GM18870 (cell line): ENCODE measurements around the gene NLRP1.

ENCODE experiments used
- ATAC-seq: cut with Tn5 transposase; IDR thresholded peaks from one replicate; pipeline ENCODE4 v1.9.1; 2021; ENCODE audit warnings: moderate library complexity; ENCODE audit not compliant: unreplicated experiment

NLRP1 gene

GRCh38 chr17:5485270-5486205 is 98.8 kb downstream of the NLRP1 start, which contains the start of gene DERL2:
DERL2 (minus strand) TSS chr17:5486178; CDS start chr17:5486161, 17 bp downstream.
- peak; percentile 12 for ATAC-seq

GRCh38 chr17:5481451-5481850 is 102.9 kb downstream of the NLRP1 start:
- no peak for ATAC-seq

- no peak for ATAC-seq
Measured at GRCh38 chr17:5480962-5481361, 103.3 kb downstream of the NLRP1 start.

- no peak for ATAC-seq
Measured at GRCh38 chr17:5478992-5479391, 105.3 kb downstream of the NLRP1 start.

- no peak for ATAC-seq
Measured at GRCh38 chr17:5473906-5474305, 110.4 kb downstream of the NLRP1 start.

- no peak for ATAC-seq
Measured at GRCh38 chr17:5472511-5472910, 111.8 kb downstream of the NLRP1 start.

GRCh38 chr17:5468075-5468473 is 116.2 kb downstream of the NLRP1 start:
- no peak for ATAC-seq

- no peak for ATAC-seq
Measured at GRCh38 chr17:5467416-5467815, 116.9 kb downstream of the NLRP1 start.

GRCh38 chr17:5466295-5466694 is 118.0 kb downstream of the NLRP1 start:
- no peak for ATAC-seq

GRCh38 chr17:5464717-5465507 is 119.4 kb downstream of the NLRP1 start:
- no peak for ATAC-seq
